AG04449 (cell line): Measurements from ENCODE around the gene TMED5.
"Not testable (repeated sequence)": the region's sequence is repeated elsewhere in the genome, so short reads cannot be mapped to it uniquely, and the experiment has no call there.

ENCODE experiments used
- CTCF ChIA-PET: fragments of 350-600 bp; formaldehyde crosslinking; extraction: SDS; loops from one replicate; lab custom pipeline; 2021; ENCODE audit warnings: antibody characterized with exemption; lab: Yijun Ruan, JAX
- POLR2A ChIA-PET: fragments of 400-600, 350-600 bp; formaldehyde crosslinking; extraction: SDS; loops from one replicate; lab custom pipeline; 2020; ENCODE audit warnings: antibody characterized with exemption, inconsistent platforms; lab: Yijun Ruan, JAX
- DNase-seq: peaks from one replicate; pipeline ENCODE4 v3.0.0-alpha.2; 2010; ENCODE audit warnings: low read depth, low spot score
- H3K4me3 ChIP-seq: 2 replicates; pipeline ENCODE4 v1.5.1; 2011; ENCODE audit warnings: low read depth, mild to moderate bottlenecking, control low read depth, low read length
- TF ChIP-seq, protein P1 (sequence below): IDR thresholded peaks from one replicate; pipeline ENCODE4 v1.5.1; 2011; ENCODE audit warnings: mild to moderate bottlenecking, moderate library complexity, low read length, control low read depth, inconsistent platforms; ENCODE audit not compliant: insufficient read depth; ENCODE audit errors: missing control alignments

TMED5 gene

DNA sequence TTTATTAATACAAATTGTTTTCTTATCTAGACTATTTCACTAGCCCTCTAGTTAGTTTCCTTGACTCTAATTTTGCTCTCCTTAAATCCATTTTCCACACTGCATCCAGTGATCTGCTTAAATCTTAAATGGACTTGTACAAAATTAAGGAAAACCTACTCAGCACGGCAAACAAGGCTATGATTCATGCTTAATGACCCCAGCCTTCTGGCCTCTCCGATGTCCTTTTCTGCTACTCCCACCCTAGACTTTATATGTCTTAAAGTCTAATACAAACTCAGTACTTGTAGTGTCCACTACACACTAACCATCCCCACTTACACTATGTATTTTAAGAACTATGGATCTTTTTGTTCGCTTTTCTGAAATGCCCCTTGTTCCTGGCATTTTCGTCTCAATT lies 2.2 kb downstream of the TMED5 start:
- no peak for DNase-seq
- TF ChIP-seq, protein P1, sequence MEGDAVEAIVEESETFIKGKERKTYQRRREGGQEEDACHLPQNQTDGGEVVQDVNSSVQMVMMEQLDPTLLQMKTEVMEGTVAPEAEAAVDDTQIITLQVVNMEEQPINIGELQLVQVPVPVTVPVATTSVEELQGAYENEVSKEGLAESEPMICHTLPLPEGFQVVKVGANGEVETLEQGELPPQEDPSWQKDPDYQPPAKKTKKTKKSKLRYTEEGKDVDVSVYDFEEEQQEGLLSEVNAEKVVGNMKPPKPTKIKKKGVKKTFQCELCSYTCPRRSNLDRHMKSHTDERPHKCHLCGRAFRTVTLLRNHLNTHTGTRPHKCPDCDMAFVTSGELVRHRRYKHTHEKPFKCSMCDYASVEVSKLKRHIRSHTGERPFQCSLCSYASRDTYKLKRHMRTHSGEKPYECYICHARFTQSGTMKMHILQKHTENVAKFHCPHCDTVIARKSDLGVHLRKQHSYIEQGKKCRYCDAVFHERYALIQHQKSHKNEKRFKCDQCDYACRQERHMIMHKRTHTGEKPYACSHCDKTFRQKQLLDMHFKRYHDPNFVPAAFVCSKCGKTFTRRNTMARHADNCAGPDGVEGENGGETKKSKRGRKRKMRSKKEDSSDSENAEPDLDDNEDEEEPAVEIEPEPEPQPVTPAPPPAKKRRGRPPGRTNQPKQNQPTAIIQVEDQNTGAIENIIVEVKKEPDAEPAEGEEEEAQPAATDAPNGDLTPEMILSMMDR: no peak
- POLR2A ChIA-PET: no interaction called here
- CTCF ChIA-PET: interaction anchor here (0.6 kb wide), 1 partner anchor 651 kb away, joined by 3 read pairs; no protein-coding TSS in a partner anchor
- H3K4me3 ChIP-seq: peak overlapping the region; percentile 99

DNA sequence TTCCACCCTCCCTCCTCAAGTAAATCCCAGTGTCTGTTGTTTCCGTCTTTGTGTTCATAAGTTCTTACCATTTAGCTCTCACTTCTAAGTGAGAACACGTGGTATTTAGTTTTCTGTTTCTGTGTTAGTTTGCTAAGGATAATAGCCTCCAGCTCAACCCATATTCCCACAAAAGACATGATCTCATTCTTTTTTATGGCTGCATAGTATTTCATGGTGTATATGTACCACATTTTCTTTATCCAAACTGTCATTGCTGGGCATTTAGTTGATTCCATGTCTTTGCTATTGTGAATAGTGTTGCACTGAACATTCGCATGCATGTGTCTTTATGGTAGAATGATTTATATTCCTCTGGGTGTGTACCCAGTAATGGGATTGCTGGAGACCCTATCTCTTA lies 5.6 kb downstream of the TMED5 start:
- POLR2A ChIA-PET, CTCF ChIA-PET: not testable (repeated sequence)

DNA sequence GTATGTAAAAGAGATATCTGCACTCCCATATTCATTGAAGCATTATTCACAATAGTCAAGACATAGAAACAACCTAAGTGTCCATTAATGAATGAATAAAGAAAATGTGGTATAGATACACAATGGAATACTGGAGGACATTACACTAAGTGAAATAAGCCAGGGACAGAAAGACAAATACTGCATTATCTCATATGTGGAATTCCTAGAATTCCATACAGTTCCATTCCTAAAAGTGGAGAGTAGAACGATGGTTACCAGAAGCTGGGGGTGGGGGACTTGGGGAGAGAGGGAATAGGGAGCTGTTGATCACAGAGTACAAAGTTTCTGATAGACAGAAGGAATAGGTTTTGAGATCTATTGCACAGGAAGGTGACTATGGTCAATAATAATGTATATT lies 7.4 kb downstream of the TMED5 start:
- no peak overlapping the region for H3K4me3 ChIP-seq
- POLR2A ChIA-PET: no interaction called here
- no peak for DNase-seq
- CTCF ChIA-PET: interaction anchor here (0.9 to 1.3 kb wide), 2 partner anchors 24 to 93 kb away, joined by 3 to 5 read pairs; no protein-coding TSS in a partner anchor
- TF ChIP-seq, protein P1: no peak

More for the DNA sequence above, 5.6 kb downstream of the TMED5 start:
- H3K4me3 ChIP-seq, DNase-seq: not testable (repeated sequence)

DNA sequence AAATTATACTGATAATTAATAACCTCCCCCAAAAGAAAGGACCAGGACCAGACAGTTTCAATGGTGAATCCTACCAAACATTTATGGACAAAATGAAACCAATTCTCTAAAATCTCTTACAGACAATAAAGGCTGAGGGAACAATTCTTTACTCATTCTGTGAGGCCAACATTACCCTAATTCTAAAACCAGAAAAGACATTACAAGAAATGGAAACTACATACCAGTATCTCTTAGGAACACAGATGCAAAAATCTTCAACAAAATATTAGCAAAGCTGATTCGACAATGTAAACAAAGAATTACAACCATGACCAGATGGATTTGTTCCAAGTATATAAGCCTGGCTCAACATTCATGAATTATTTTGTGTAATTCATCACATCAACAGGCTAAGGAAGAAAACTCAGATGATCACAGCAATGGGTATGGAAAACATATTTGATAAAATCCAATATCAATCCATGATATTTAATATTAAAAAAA lies 8.6 kb downstream of the TMED5 start:
- H3K4me3 ChIP-seq: no peak overlapping the region

DNA sequence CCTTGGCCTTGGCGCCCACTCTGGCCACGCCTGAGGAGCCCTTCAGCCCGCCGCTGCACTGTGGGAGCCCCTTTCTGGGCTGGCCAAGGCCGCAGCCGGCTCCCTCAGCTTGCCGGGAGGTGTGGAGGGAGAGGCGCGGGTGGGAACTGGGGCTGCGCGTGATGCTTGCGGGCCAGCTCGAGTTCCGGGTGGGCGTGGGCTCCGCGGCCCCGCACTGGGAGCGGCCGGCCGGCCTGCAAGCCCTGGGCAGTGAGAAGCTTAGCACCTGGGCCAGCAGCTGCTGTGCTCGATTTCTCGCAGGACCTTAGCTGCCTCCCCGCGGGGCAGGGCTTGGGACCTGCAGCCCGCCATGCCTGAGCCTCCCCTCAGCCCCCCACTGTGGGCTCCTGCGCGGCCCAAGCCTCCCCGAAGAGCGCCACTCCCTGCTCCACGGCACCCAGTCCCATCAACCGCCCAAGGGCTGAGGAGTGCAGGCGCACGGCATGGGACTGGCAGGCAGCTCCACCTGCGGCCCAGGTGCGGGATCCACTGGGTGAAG lies 10.0 kb downstream of the TMED5 start:
- CTCF ChIA-PET, POLR2A ChIA-PET, H3K4me3 ChIP-seq, DNase-seq: not testable (repeated sequence)

More for the DNA sequence above, 8.6 kb downstream of the TMED5 start:
- CTCF ChIA-PET: no interaction called here
- POLR2A ChIA-PET: no interaction called here
- TF ChIP-seq, protein P1: no peak
- DNase-seq: no peak

DNA sequence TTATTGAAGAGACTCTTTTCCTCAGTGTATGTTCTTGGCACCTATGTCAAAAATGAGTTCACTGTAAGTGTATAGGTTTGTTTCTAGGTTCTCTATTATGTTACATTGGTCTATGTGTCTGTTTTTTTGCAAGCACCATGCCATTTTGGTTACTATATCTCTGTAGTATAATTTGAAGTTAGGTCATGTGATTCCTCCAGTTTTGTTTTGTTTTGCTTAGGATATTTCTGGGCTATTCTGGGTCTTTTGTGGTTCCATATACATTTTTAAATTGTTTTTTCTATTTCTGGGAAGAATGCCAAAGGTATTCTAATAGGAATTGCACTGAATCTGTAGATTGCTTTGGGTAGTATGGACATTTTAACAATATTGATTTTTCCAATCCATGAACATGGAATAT lies 13.2 kb downstream of the TMED5 start:
- TF ChIP-seq, protein P1: no peak
- POLR2A ChIA-PET: no interaction called here
- CTCF ChIA-PET: interaction anchor here (0.9 kb wide), 1 partner anchor 138 kb away, joined by 3 read pairs; no protein-coding TSS in a partner anchor
- DNase-seq: no peak
- H3K4me3 ChIP-seq: no peak overlapping the region

DNA sequence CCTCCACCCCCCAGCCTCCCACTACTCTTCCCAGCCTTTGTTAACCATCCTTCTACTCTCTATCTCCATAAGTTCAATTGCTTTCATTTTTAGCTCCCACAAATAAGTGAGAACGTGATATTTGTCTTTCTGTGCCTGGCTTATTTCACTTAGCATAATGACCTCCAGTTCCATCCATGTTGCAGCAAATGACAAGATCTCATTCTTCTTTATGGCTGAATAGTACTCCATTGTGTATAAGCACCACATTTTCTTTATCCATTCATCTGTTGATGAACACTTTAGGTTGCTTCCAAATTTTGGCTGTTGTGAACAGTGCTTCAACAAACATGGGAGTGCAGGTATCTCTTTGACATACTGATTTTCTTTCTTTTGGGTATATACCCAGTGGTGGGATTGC lies 14.3 kb downstream of the TMED5 start:
- H3K4me3 ChIP-seq, CTCF ChIA-PET, POLR2A ChIA-PET, DNase-seq: not testable (repeated sequence)

DNA sequence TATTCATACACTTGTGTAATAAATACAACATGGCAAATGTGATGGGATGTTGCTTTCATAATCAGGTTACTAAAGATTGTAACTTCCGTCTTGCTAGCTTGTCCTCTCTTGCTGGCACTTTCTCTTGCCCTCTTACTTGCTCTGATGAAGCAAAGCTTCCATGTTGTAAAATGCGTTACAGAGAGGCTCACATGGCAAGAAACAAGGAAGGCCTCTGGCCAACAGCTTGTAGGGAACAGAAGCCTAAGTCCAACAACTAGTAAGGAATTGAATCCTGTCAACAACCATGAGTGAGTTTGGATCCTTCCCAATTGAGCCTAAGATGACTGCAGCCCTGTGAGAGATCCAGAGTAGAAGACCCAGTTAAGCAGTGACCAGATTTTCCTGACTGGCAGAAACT lies 15.4 kb downstream of the TMED5 start:
- no peak for DNase-seq
- ChIA-PET CTCF (interaction anchor here (0.8 to 1.3 kb wide), 3 partner anchors 11 to 33 kb away, joined by 3 read pairs; no protein-coding TSS in a partner anchor), POLR2A (no interaction called here)
- no peak overlapping the region for H3K4me3 ChIP-seq
- TF ChIP-seq, protein P1: no peak

DNA sequence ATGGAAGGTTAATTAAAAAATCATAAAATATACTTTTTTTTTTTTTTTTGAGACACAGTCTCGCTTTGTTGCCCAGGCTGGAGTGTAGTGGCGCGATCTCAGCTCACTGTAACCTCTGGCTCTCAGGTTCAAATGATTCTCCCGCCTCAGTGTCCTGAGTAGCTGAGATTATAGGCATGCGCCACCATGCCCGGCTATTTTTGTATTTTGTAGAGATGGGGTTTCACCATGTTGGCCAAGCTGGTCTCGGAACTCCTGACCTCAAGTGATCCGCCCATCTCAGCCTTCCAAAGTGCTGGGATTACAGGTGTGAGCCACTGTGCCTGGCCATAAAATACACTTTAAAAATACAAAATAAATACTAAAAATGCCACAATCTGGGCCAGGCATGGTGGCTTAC lies 16.9 kb downstream of the TMED5 start:
- POLR2A ChIA-PET, DNase-seq, H3K4me3 ChIP-seq: not testable (repeated sequence)
- CTCF ChIA-PET: interaction anchor here (1.3 kb wide), 1 partner anchor 10 kb away, joined by 3 read pairs; no protein-coding TSS in a partner anchor
